NOMO-1 (cell line): Measurements from ENCODE around the gene ARHGAP33.
"Not testable (repeated sequence)": the region's sequence is repeated elsewhere in the genome, so short reads cannot be mapped to it uniquely, and the experiment has no call there.

ENCODE experiments used
- DNase-seq, 2 experiments: peaks; one replicate each; lab custom pipeline; 2025; ENCODE audit not compliant: unreplicated experiment in 2 of 2; lab: John Stamatoyannopoulos, UW

The ARHGAP33 gene

DNA sequence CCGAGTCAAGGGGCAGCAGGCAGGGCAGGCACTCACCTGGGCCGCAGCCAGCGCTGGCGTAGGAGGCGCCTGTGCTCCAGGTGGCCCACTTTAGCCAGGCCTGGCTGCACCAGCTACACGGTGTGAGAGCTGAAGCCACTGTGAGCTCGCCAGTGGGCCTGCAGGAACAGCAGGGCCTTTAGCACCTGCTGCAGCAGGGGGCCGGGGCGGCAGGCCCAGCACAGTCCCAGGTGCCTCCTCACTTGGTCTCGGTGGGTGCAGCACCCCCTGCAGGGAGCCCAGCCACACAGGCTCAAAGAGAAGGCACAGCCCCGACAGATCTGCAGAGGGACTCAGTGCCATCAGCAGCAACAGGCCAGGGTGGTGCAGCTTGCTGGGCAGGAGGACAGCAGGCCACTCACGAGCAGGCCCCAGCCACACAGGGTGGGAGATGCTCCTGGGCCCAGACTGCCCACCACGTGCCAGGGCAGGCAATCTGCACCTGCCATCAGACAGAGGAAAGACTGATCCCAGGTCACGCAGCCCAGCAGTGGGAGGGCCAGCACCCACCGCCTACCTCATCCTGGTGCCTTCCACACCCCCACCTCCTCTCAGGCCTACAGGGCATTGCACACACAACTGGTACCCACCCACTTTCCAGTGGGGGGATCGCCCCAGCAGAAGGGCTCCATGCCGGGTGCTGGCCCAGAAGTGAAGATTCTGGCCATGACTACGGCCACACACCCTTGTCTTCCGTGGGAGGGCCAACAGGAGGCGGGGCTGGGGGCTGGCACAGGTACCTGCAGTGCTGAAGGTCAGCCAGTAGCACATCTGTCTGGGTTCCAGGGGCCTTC, 15.8 kb downstream of the ARHGAP33 start:
- no peak for DNase-seq

DNA sequence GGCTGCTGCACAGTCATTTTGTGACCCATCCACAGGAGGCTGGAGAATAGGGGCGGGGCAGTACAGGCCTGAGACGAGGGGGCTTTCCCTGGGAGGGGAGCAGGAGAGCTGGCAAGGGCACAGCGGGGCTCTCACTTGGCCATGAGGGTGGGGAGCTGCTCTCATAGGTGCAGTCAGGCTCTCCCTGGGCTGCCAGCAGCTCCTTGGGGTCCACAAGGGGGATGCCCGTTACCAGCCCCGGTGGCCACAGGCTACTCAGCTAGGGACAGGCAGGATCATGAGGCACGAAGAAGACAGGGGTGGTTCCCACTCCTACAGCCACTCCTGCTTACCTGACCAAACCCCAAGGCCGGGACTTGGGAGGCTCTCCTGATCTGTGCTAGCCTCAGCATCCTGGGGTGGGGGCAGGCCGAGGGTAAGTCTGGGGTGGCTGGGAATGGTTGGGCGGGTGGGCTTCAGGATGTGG, 16.5 kb downstream of the ARHGAP33 start:
- DNase-seq, result no peak

DNA sequence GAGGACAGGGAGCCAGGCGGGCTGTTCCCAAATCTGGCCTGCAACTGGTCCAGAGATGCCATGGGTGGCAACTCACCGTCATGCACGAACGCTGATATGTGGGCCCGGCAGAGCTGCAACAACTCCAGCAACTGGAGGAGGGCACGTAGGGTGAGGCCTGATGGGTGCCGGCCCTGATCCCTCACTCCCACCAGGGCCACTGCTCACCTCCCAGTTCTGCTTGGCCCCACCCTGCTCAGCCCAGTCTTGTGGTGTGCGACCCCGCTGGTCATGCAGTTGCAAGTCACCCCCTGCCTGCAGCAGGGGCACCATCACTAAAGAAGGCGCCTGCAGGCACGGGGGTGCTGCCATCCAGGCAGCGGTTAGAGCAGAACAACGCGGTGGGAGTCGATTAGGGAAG, 16.9 kb downstream of the ARHGAP33 start:
- no peak for DNase-seq

DNA sequence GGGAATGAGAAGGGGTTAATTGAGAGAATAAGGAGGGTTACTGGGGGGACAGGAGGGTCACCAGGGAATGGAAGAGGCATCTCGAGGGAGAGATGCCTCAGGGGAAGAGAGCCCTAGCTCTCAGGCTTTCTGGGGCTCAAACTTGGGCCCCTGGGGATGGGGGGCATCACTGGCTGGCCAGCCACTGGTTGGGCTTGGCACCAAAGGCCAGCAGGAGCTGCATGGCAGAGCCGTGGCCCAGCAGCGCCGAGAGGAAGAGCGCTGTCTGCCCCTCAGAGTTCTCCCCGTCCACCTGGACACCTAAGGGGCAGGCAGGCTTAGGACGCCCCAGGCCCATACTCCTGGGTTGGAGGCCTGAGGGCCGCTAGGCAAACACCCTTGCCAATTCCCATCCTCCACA, 17.5 kb downstream of the ARHGAP33 start:
- DNase-seq, result no peak

DNA sequence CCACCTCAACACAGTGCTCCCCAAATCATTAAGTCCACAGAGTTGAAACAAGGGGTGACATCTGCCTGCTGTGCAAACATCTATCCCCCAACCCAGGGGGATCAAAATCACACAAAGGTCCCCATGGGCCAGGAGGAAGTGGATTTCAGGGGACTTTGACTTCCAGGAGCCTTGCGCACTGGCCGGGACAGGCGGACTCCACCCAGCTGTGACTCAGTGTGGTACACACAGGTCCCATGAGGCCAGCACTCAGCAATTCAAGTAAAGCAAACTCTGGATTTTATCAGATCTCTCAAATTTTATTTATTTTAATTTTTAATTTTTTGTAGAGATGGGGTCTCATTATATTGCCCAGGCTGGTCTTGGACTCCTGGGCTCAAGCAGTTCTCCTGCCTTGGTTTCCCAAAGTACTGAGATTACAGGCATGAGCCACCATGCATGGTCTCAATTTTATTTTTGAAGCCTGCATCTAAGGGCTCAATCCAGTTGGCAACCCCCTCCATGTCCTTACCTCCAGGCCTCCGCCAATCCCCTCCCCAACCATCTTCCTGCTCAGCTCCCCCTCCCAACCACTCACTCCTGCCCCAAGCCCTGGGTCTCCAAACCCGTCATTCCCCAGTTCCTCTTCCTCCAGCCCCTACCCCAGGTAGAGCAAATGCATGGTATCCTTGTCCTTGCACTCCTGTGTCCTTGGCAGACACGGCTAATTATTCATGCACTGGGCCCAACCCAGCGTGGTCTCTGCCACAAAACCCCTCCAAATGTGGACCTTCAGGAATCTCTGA, 18.2 kb downstream of the ARHGAP33 start:
- DNase-seq, result no peak

DNA sequence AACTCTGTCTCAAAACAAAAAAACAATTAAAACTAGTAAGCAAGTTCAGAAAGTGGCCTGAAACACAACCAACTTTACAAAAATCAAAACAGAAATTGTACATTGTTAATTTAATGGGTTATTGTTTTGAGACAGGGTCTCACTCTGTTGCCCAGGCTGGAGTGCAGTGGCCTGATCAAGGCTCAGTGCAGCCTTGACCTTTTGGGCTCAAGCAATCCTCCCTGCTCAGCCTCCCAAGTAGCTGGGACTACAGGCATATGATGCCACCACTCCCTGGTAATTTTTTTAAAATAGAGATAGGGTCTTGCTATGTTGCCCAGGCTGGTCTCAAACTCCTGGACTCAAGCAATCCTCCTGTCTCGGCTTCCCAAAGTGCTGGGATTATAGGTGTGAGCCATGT, 20.2 kb downstream of the ARHGAP33 start:
- not testable (repeated sequence) for DNase-seq

DNA sequence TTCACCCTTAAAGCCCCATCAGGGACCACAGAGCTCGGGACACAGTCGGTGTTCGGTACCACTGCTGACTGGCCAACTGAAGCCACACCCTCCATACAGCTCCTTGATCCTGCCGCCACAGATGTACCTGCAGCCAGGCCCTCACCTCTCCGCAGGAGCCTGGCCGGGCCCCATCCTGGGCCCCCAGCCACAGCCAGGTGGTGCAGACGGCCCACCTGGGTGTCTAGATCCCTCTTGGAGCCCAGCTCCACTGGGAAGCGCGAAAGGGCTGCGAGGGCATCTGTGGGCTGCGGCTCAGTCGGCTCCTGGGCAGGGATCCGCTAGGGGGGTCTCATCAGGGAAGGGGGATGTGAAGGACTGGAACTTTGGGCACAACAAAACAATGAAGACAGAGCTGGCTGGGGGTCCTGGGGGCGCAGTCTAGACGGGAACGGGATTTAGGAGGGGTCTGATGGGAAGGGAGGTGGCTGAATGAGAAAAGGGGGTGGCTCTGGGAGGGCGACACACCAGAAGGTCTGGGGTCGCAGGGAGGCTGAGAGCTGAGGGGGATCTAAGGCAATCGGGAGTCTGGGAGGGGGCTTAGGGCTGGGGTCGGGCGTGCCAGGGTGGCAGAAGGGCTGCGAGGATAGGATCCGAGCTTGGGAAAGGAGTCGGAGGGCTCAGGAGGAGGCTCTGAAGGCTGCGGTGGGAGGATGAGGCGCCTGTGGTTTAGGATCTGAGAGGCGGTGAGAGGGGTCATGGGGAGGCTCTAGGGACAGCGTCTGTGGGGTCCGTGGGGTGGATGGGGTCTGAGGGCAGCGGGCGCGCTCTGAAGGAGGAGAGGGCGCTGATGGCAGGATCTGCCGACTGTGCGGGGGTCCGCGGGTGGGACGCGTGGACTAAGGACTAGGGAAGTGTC, 21.5 kb downstream of the ARHGAP33 start:
- DNase-seq, result no peak

DNA sequence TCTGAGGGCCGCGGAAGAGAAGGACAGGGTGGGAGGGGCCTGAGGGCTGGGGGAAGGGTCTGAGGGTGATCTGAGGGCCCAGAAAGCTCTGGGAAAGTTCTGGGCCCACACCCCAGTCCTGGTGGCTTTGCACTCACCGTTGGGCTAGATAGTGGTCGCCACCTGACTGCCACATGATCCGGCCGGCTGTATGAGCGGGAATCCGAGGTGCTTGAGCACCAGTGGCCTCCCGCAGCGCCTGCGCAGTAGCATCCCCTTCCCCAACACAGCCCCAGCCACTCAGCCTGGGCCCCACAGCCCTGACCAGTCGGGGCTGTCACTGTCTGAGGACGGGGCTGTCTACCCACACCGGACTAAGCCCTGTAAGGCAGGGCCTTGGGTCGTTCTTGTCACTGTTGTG, 22.3 kb downstream of the ARHGAP33 start:
- no peak for DNase-seq

DNA sequence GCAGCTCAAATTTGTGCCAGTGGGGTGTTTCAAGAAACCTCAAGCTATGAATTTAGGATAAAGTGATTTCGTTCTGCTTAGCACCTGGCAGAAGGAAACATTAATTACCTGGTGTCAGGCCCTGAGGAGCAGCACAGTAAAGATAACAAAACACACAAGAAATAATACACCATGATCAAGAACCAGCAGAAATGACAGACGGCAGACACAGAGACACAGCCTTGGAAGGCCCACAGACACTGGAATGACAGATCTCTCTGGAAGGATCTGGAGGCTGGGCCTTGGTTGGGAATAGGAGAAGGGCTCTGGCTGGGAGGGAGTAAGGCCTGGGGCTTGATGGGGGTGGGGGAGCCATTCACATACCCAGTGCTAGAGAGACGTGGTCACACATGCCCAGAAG, 26.5 kb downstream of the ARHGAP33 start:
- no peak for DNase-seq

DNA sequence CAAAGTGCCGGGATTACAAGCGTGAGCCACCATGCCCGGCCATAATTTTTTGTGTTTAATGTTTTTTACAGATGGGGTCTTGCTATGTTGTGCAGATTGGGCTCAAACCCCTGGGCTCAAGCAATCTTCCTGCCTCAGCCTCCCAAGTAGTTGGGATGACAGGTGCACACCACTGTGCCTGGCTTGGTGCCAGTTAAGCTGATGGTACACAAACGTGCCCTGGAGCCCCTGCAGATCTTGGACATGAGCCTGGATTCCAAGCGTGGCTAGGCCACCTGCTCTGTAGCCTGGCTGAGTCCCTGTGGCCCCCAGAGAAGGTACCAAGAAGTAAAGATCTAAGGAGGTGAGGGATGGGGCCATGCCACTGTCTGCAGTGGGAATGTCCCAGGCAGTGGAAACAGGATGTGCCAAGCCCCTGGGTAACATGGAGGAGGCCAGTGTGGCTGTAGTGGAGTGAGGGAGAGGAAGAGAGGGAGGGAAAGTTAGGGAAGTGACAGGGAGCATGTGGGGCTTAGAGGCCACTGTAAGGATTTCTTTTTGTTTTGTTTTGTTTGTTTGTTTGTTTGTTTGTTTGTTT, 30.2 kb downstream of the ARHGAP33 start:
- no peak for DNase-seq

DNA sequence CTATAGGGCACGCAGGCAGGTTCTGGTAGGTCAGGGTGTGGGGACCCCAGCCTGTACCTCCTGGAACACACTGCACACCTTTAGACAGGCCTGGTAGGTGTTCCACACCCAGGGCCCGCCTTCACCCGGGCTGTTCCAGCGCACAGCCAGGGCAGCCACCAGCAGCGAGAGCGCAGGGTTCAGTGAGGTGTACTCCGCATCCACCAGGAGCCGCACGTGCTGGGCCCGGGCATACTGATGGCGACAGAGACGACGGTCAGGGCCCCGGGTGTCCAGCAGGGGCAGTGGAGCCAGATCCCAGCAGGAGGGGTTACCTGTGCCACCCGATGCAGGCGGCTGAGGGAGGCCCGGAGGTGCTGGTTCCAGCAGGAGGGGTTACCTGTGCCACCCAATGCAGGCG, 31.2 kb downstream of the ARHGAP33 start:
- no peak for DNase-seq

DNA sequence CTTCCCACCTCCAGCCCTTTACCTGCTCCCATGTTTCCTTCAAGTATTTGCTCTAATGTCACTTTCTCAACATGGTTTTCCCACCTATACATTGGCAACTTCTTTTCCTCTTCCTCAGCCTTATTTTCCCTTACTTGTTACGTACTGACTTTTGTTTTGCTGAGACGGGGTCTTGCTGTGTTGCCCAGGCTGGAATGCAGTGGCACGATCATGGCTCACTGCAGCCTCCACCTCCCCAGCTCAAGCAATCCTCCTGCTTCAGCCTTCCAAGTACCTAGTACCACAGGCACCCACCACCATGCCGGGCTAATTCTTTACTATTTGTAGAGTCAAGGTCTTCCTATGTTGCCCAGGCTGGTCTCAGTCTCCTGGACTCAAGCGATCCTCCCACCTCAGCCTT, 32.3 kb downstream of the ARHGAP33 start:
- DNase-seq, result no peak

DNA sequence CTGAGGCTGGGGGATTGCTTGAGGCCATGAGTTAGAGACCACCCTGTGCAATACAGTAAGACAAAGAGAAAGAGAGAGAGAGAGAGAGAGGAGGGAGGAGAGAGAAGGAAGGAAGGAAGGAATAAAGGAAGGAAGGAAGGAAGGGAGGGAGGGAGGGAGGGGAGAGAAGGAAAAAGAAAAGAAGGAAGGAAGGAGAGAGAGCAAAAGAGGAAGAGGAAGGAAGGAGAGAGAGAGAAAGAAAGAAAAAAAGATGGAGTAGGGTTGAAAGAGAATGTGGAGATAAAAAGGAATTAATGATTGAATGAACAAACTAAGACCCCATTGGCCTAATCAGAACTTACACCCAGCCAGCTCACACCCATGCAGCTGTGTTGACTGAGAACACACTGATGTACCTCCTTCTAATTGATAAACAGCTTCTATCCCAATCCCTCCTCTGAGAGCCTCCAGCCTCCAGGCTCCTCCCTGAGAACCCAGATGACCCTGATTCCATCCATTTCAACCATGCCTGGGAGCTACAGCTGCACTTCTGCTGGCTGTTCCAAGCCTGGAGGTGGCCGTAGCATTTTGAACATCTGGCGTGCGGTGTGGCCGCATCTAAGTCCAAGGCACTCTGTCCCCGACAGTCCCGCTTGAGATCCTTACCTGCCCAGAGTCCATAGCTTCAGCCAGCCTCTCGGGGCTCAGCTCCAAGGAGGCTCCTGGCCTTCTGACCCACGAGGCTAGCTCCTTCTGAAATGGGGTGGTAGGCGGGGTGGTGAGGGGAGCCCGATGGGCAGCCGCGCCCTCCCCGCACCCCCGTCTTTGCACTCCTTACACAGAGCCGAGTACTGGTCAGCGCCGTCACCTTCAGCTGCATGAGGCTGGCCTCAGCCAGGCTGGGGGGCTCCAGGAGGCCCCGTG, 36.2 kb downstream of the ARHGAP33 start:
- no peak for DNase-seq

DNA sequence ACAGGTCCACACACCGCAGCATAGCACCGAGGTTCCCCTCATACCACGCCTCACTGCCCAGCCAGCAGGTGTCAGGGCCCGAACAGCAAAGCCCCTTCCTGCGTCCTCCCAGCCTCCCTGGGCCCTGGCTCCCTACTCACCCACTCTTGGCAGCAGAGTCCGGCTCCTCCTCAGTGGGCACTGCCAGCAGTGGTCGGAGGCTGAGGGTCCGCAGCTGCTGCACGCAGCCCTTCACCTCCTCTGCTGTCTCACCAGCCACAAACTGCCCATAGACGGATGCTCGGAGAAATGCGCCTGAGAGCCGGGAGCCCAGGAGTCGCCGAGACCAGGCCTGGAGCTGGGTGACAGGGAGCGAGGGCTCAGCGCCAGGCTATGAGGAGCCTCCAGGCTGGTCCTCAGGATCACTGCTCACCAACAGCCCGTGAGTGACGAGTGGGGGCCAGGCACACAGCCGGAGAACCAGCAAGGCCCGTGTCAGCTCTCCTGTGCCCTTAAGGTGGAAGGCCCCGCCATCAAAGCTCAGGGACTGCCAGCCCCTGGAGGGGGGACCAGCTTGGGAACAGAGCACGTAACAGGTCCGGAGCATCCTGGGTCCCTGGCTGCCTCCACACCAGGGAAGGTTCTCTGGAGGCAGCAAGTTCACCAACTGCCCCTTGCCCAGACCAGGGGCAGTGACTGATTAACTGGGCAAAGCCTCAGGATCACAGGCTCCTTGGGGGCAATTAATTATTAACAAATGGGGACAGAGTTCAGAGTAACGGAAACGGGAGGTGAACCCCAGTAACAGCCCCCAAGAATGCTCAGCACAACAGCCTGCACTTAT, 37.1 kb downstream of the ARHGAP33 start, which contains the start of gene PRODH2:
TSS of gene PRODH2 (minus strand) at position 626 of the 823 bp plus-strand sequence. CDS start at position 586, 40 bp downstream.
- no peak for DNase-seq

DNA sequence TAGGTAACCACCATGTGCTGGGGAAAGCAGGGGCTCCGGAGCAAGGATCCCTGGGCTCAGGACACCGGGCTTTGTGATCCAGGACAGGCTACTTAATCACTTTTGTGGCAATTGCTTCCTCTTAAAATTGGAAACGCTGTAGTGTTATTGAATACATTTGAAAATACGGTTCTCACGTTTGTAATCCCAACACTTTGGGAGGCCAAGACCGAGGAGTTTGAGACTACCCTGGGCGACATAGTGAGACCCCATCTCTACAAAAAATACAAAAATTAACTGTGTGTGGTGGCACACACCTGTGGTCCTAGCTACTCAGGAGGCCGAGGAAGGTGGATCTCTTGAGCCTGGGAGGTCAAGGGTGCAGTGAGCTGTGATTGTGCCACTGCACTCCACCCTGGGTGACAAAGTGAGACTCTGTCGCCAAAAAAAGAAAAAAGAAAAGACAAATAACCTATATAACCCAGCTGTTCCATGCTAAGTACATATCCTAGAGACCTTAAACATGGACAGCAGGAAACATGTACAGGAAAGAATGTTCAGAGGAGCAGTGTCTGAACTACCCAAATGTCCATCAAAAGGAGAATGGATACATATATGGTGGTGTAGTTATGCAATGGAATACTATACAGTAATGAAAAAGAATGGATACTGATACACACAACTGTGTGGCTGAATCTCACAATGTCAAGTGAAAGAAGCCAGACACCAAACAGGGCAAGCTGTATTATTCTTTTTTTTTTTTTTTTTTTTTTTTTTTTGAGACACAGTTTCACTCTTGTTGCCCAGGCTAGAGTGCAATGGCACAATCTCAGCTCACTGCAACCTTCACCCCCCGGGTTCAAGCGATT, 37.9 kb downstream of the ARHGAP33 start:
- DNase-seq, result no peak

DNA sequence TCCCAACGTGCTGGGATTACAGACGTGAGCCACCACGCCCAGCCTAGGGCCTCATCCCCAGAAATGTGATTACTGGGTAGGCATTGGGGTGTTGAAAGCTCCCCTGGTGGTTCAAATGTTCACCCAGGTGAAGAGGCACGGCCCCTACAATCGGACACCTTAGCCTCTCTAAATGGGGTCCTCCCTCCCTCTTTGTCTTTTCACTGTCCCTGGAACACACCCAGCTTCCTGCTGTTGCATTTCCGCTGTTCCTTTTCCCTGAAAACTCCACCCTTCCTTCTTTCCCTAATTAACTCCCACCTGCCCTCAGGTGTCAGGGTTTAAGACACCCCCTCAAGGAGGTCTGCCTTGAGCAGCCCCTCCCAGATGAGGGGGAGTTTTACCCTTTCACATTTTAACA, 40.9 kb downstream of the ARHGAP33 start:
- no peak for DNase-seq

DNA sequence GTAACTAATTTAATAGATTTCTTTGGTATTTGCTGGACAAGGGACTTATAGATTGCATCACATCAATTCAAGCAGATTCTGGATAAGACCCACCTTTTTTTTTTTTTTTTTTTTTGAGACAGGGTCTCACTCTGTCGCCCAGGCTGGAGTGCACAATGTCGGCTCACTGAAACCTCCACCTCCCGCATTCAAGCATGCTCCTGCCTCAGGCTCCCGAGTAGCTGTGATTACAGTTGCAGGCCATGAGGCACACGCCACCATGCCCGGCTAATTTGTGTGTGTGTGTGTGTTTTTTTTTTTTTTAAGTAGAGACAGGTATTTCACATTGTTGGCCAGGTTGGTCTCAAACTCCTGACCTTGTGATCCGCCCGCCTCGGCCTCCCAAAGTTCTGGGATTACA, 41.5 kb downstream of the ARHGAP33 start:
- no peak for DNase-seq

DNA sequence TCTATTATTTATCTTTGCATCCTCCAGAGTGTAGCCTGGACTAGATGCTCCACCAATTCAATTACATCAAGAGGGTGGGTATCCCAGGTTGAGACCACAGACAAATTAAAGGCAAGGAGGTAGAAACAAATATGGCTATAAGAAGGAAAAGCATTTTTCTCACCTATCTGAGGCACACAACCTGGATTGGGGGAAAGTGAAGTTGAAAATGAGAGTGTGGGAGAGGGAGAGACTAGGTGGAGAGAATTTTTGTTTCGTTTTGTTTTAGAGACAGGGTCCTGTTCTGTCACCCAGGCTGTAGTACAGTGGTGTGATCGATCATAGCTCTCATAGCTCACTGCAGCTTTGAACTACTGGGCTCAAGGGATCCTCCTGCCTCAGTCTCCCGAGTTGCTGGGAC, 43.1 kb downstream of the ARHGAP33 start:
- no peak for DNase-seq
